Stomach smooth muscle (tissue), 2 donors: Measurements from ENCODE around the gene AFMID.

Source experiments
- H3K27ac ChIP-seq: one replicate; pipeline ENCODE4 v1.7.0; 2013; ENCODE audit warnings: mild to moderate bottlenecking, low read length, inconsistent platforms
- H3K27me3 ChIP-seq, 2 donors: one replicate each; pipeline ENCODE4 v1.7.0; 2013; ENCODE audit warnings: low read length in 2 of 2; ENCODE audit not compliant: insufficient read depth in 2 of 2, control insufficient read depth in 1 of 2
- H3K36me3 ChIP-seq, 2 donors: one replicate each; pipeline ENCODE4 v1.7.0; 2013; ENCODE audit warnings: low read length in 2 of 2; ENCODE audit not compliant: control insufficient read depth in 2 of 2, insufficient read depth in 2 of 2
- H3K4me1 ChIP-seq: one replicate; pipeline ENCODE4 v1.7.0; 2013; ENCODE audit warnings: low read length; ENCODE audit not compliant: control insufficient read depth, insufficient read depth
- H3K4me3 ChIP-seq, 2 donors: one replicate each; pipeline ENCODE4 v1.7.0; 2013; ENCODE audit warnings: low read length in 2 of 2
- H3K9ac ChIP-seq, 2 donors: one replicate each; pipeline ENCODE4 v1.7.0; 2013; ENCODE audit warnings: low read length in 2 of 2, mild to moderate bottlenecking in 1 of 2
- H3K9me3 ChIP-seq, 2 donors: one replicate each; pipeline ENCODE4 v1.7.0; 2013; ENCODE audit warnings: low read length in 2 of 2; ENCODE audit not compliant: control insufficient read depth in 2 of 2
- donor health status: healthy.
- donor health status: Pancreatic carcinoma.

The AFMID gene

DNA sequence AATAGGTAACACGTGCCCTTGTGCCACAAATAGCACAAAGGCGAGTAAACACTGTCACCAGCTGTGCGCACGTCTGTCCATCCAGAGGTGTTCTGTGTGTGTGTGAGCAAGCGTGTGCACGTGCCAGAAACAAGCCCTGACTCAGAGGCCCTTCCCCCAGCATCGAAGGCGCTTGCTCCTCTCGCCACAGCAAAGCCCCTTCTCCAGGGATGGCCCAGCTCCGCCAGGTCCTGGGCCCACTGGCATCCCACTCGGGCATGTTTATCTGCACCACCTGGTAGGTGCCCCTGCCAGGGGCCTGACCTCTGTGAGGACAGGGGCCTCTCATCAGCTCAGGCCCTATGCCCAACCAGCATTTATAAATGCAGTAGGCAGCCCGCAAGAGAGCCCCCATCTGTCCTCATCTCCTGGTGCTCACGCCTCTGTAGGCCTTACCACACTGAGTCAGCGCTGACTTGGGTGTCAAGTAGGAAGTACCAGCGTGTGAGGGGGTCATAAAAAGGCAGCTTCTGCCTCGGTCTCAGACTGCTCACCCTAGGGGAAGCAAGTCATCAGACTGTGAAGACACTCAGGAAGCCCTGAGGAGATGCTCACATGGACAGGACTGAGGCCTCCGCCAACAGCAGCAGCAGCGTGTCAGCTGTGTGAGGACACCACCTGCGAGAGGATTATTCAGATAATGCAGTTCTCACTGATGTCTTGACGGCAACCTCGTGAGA lies 55.0 kb downstream of the AFMID start:
- no peak overlapping the region for H3K4me3 ChIP-seq

DNA sequence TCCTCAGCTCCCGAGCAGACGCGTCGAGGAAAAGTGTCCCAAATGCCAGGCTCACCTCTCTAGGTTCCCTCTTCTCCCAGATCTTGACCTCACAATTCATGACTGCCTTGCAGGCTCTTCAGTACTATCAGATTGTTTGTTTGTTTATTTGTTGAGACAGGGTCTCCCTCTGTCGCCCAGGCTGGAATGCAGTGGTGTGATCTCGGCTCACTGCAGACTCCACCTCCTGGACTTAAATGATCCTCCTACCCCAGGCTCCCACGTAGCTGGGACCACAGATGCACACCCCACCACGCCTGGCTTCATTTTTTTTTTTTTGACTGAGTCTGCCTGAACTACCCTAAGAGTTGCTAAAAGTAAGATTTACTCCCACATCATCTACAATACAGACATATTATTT lies 60.1 kb downstream of the AFMID start:
- H3K4me3 ChIP-seq = no peak overlapping the region
- H3K36me3 ChIP-seq = no peaks in the 10 kb centered on the region
- peaks cover 0 to 2% of the 10 kb centered on the region in 2 donors for H3K27me3 ChIP-seq
- H3K4me1 ChIP-seq = peaks cover 9% of the 10 kb centered on the region
- no peak overlapping the region for H3K27ac ChIP-seq
- H3K9me3 ChIP-seq = no peaks in the 10 kb centered on the region
- H3K9ac ChIP-seq = no peak overlapping the region

More for the DNA sequence above, 55.0 kb downstream of the AFMID start:
- Histone ChIP-seq H3K27me3 (peaks cover 0 to 2% of the 10 kb centered on the region in 2 donors), H3K36me3 (no peaks in the 10 kb centered on the region), H3K4me1 (no peaks in the 10 kb centered on the region), H3K9me3 (no peaks in the 10 kb centered on the region), H3K9ac (no peak overlapping the region), H3K27ac (no peak overlapping the region)

DNA sequence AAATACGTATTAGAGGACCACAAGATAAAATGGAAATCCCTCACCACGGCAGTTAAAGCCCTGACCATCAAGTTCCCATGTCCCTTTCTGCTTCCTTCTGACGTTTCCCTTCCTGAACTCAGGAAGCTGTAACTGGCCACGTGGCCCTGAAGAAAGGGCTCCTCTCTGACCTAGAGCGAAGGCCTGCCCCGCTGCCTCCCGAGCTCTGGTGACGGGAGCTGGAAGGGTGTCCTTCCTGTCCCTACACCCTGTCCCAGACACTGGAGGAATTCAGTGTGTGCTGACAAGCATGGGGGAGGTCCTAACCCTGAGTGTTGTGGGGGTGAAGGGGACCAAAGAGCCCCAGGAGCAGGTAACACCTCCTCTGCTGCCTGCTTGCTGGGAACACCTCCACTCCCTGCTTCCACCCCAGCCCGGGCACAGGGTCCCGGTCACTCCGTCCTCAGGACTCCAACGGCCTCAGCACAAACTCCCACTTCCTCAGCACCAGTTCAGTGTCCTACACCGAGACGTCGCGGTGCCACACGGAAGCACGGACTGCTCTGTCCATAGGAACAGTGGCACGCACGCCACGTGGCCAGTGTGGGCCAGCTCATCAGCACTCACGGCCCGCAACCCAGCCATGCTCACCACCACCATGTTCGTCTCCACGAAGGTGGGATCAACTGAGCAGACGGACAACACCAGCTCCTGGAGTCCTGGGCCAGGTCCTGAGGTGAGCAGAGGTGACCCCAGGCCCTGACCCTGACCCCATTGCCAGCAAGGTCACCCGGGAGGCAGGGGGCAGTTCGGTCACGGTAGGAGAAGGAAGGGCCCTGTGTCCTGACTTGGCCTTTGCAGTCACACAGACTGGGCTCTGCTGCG lies 61.1 kb downstream of the AFMID start:
- no peak overlapping the region for H3K4me3 ChIP-seq
- H3K4me1 ChIP-seq = peaks cover 9% of the 10 kb centered on the region
- peaks cover 0 to 2% of the 10 kb centered on the region in 2 donors for H3K27me3 ChIP-seq
- no peaks in the 10 kb centered on the region for H3K9me3 ChIP-seq
- H3K9ac ChIP-seq = no peak overlapping the region
- H3K36me3 ChIP-seq = no peaks in the 10 kb centered on the region
- H3K27ac ChIP-seq = no peak overlapping the region

DNA sequence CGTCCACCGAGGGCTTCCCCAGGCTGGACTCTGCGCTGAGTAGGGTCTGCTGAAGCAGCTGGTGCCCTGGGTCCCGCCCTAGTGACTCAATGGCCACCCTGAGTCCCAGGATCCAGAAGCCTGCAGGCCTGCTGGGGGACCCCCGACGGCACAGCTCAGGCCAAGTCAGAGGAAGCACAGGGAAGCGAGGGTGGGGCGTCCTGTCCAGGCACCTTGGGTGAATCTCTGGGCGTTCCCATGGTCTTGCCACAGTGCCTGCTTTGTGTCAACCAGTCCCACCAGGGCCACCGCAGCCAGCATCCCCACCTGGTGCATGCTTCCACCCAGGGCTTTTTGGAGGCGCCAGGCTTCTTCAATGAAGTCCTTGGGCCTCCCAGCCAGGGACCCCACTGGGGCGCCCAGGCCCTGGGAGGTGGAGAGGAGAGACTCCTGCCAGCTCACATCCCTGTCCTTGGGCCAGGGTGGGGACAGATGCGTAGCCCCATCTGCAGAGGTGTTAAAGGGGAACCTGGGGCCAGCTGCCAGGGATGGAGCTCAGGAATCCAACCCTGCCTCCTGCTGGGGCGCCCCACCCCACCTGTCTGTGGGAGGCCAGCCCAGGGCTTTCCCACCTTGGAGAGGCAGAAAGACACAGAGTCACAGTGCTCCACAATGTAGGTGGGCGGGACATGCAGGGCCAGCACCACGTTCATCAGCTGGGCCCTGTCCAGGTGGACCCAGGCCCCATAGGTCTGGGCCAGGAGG lies 62.1 kb downstream of the AFMID start:
- no peaks in the 10 kb centered on the region for H3K9me3 ChIP-seq
- H3K27ac ChIP-seq = no peak overlapping the region
- peaks cover 0 to 2% of the 10 kb centered on the region in 2 donors for H3K27me3 ChIP-seq
- peaks cover 9% of the 10 kb centered on the region for H3K4me1 ChIP-seq
- no peak overlapping the region for H3K9ac ChIP-seq
- H3K36me3 ChIP-seq = no peaks in the 10 kb centered on the region
- no peak overlapping the region for H3K4me3 ChIP-seq

DNA sequence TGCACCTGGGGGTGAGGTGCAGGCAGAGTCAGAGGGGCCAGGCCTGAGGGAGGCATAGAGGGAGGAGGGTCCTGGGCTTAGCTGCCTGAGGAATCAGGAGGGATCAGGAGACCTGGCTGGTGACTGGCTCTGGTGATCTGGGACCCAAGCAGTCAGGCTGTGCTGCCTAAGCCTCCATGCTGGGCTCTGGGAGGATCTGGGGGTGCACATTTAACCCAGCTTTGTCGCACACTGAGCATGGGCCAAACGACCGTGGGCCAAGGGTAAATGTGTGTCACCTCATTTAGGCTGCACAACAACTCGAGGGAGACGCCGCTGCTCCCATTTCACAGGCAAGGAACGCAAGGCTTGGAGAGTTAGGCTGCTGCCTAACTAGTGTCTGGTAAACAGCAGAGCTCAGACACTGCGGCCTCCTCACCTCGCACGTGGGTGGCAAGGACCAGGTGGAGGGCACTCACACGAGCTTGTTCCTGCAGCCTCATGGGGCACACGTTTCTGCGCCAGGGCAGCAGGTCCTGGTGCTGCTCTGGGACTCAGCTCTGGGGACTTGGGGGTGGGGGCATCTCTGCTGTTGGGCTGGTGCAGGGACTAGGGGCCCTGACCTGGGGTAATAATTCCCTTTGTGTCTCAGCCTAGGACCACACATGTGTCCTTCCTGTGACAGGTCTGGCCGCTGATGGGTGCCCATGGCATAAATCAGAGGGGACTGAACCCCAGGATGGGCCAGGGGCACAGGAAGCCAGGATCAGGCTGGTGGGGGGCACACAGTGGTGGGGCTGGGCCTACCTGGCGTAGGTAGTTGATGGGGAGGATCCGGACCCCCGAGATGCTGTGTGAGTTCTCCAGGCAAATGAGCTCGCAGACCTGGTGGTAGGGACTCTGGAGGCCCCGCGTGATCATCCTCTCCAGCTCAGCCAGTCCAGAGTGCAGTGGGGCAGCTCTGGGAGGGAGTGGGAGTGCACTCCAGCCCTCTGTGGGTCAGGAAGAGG lies 63.0 kb downstream of the AFMID start:
- Histone ChIP-seq H3K9me3 (no peaks in the 10 kb centered on the region), H3K4me1 (peaks cover 9% of the 10 kb centered on the region), H3K4me3 (no peak overlapping the region), H3K27me3 (peaks cover 0 to 2% of the 10 kb centered on the region in 2 donors), H3K9ac (no peak overlapping the region), H3K27ac (no peak overlapping the region), H3K36me3 (no peaks in the 10 kb centered on the region)

DNA sequence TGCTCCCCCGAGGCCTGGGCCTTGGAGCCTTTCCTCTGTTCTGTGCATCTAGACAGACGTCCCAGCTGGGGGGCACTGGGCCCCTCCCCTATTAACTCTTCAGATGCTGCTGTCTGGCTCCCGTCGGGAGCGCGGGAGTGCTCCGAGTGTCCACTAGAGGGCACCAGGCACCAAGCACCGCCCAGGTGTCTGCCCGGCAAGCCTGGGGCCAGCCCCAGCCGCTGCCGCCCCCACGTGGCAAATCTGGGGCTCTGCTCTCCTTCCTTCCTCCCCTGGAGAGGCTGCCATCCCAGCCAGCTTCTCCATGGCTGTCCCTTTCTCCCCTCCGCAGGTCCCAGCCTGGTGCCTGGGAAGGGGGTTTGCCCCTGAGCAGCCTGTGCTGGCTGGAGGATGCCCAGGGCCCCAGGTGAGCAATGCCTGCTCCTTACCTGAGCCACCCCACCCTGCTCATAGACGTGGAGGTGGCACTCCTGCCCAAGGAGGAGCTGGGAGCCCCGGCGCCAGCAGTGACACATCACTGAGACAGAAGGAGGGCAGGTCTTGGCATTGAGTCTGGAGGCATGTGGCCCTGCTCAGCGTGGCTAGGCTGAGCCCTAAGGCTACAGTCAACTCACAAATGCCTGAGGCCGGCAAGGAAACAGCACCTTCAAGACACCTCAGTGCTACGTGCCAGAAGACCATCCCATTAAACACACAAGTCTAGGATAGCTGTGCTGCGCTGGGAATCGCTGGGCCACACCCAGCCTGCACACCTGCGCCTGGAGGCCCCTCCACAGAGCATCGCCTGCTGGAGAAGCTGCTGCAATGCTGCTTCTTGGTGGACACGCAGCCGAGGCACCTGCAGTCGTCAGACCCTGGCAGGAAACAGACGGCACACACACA lies 64.0 kb downstream of the AFMID start:
- Histone ChIP-seq H3K9ac (no peak overlapping the region), H3K9me3 (no peaks in the 10 kb centered on the region), H3K4me1 (peaks cover 9% of the 10 kb centered on the region), H3K36me3 (no peaks in the 10 kb centered on the region), H3K27ac (no peak overlapping the region), H3K4me3 (no peak overlapping the region), H3K27me3 (peaks cover 0 to 2% of the 10 kb centered on the region in 2 donors)

DNA sequence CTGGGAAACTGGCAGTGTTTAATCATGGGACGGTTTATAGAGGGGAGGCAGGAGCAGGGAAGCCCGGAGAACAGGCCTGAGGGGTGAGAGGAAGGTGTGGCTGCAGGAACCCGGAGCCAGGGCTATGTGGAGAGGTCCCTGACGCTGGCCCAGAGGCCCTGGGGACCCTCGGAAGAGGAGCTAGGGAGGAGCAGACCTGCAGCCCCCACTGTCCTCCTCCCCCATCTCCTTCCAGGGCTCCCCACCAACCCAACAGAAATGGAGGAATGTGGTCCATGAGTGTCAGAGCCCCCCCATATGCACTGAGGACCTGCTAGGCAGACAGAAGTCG lies 64.6 kb downstream of the AFMID start:
- Histone ChIP-seq H3K27ac (no peak overlapping the region), H3K36me3 (no peaks in the 10 kb centered on the region), H3K4me1 (peaks cover 9% of the 10 kb centered on the region), H3K9me3 (no peaks in the 10 kb centered on the region), H3K9ac (no peak overlapping the region), H3K4me3 (no peak overlapping the region), H3K27me3 (peaks cover 0 to 2% of the 10 kb centered on the region in 2 donors)

DNA sequence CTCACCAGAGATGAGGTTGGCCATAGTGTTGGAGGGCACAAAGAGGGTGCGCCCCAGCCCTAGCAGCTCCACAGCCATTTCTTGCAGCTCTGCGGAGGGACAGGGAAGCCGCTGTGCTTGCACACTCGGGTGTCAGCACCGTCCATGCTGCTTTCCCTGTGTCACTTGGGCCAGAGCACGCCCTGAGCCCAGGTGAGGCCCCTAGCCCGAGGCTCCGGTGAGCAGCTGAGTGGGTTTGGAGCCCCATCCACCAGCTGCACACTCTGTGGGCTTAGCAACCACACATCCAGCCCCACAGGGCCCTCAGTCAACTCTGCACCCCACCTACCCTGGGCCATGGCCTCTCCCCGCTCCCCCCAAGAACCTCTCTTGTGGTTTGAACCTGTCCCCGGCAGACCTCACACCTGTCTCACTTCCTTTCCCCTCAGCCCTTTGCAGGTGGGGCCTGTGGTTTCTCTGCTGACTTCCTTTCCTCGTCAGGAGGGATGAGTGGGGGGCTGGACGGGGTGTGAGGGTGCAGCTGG lies 65.0 kb downstream of the AFMID start:
- H3K4me3 ChIP-seq = no peak overlapping the region
- no peaks in the 10 kb centered on the region for H3K36me3 ChIP-seq
- H3K9ac ChIP-seq = no peak overlapping the region
- H3K9me3 ChIP-seq = no peaks in the 10 kb centered on the region
- H3K4me1 ChIP-seq = peaks cover 9% of the 10 kb centered on the region
- H3K27ac ChIP-seq = no peak overlapping the region
- H3K27me3 ChIP-seq = peaks cover 0 to 2% of the 10 kb centered on the region in 2 donors
